Measurements from ENCODE around the gene FAM81B.
"Not testable (repeated sequence)": the region's sequence is repeated elsewhere in the genome, so short reads cannot be mapped to it uniquely, and the experiment has no call there.

Gene FAM81B, protein sequence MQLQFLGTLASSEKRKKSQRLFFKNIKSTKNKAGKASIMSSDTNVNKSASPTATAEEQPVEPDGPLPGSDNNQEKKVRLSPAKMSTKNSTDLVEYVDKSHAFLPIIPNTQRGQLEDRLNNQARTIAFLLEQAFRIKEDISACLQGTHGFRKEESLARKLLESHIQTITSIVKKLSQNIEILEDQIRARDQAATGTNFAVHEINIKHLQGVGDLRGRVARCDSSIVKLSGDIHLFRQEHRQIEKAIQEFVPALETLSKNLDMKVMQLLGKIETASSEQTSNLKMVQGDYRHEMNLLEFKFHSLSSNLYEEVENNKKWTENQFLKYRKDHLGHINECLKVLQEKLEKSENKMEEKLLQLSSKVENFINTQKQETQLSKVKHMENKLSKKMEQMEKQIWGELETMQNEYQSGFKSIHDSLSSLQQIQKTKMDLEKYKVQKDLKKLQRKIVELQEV

DNA sequence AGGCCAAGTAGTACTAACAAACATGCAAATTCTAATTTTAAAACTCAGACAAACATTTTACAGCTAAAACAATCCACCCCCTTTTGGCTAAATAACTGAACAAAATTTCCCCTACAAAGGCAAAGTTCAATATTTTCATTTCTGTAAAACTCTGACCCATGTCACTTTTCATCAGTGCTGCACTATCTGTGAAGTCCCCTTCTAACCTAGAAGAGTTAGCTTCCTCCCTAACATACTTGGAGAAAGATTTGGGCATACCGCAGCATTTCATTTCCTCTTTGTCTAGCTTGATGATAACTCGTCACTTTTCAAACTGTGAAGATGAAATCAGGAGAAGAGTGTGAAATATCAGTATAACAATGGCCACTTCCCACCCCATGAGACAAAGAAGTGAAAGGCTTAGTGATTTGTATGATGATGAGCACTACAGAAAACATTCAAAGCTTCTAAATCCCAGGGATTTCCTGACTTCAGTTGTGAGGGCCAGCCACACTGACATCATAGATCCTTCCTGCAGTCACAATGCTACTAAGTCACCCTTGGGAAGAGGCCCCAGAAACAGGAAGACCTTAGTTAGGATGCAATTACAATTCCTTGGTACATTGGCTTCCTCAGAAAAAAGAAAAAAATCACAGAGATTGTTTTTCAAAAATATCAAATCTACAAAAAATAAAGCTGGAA, at the start of gene FAM81B:
TSS of gene FAM81B (plus strand) at position 555 of the 681 bp plus-strand sequence. CDS start at position 579, 24 bp downstream.
- TF ChIP-seq, protein P1, sequence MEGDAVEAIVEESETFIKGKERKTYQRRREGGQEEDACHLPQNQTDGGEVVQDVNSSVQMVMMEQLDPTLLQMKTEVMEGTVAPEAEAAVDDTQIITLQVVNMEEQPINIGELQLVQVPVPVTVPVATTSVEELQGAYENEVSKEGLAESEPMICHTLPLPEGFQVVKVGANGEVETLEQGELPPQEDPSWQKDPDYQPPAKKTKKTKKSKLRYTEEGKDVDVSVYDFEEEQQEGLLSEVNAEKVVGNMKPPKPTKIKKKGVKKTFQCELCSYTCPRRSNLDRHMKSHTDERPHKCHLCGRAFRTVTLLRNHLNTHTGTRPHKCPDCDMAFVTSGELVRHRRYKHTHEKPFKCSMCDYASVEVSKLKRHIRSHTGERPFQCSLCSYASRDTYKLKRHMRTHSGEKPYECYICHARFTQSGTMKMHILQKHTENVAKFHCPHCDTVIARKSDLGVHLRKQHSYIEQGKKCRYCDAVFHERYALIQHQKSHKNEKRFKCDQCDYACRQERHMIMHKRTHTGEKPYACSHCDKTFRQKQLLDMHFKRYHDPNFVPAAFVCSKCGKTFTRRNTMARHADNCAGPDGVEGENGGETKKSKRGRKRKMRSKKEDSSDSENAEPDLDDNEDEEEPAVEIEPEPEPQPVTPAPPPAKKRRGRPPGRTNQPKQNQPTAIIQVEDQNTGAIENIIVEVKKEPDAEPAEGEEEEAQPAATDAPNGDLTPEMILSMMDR (IDR thresholded peaks at IDR 0.05; ENCODE audit: low read depth, low read length, missing control alignments): no peak
- in situ Hi-C loops (cut with HindIII; ENCODE audit: low sequenced_read_pairs): no loop called here
- DNase-seq (ENCODE audit: low read depth): no peak
- H3K4me3 ChIP-seq (ENCODE audit: low read depth, low read length): no peak within 1 kb of the TSS

DNA sequence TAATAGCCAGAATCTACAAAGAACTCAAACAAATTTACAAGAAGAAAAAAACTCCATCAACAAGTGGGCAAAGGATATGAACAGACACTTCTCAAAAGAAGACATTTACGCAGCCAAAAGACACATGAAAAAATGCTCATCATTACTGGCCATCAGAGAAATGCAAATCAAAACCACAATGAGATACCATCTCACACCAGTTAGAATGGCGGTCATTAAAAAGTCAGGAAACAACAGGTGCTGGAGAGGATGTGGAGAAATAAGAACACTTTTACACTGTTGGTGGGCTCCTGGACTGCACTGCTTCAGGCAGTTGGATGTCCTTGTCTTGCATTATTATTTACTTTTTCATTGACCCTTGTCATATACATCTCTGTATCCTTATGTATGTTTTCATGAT, 49.7 kb upstream of the FAM81B start:
- DNase-seq (ENCODE audit: low read depth); H3K4me3 ChIP-seq (ENCODE audit: low read depth, low read length); in situ Hi-C loops (cut with HindIII; ENCODE audit: low sequenced_read_pairs): not testable (repeated sequence)

DNA sequence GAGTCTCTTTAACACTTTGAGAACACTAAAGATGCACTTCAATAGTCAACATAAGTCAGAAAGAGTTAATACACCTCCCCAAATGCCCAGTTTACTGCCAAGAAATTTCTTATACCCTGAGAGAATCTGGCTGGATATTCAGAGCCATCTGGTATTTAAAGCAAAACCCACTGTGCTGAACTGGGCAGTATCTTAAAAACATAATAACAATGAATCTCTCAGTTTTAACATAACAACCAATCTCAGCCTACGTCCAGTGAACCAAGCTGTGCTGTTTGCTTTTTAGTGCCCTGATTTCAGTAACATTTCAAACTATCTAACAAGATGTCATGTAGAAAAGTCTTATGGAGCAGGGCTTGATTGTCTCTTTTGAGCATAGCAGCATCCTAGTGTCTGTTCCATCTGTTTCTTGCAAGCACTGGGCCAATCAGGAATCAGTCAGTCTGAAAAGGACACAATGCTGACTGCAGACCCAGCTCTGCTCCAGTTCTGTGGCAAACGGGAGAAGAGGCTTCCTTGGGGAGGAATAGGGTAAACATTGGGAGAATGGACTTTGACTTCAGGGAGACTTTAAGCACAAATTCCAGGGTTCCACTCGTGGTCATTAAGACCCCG, 43.6 kb upstream of the FAM81B start:
- TF ChIP-seq, protein P1 (IDR thresholded peaks at IDR 0.05; ENCODE audit: low read depth, low read length, missing control alignments): no peak
- no peak overlapping the region for H3K4me3 ChIP-seq (ENCODE audit: low read depth, low read length)
- DNase-seq (ENCODE audit: low read depth): no peak
- in situ Hi-C loops (cut with HindIII; ENCODE audit: low sequenced_read_pairs): no loop called here

DNA sequence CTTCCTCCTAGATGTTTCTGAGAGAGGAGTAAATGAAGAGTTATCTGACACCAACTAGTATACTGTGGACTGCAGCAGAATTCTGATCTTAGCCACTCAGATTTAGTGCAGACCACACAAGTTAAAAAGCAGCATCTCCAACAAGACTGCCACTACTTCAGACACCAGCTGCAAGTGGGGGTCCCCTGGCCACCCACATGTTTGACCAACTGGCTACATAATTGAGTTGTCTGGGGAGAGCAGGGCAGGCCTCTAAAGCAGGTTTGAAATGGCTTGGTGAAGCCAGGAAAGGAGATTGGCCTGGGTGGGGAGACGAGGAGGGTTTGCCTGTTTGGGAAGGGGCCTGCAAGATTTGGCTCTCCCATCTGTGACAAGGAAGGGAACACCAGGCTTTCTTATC, 40.5 kb upstream of the FAM81B start:
- H3K4me3 ChIP-seq (ENCODE audit: low read depth, low read length): no peak overlapping the region
- no peak for DNase-seq (ENCODE audit: low read depth)
- TF ChIP-seq, protein P1 (IDR thresholded peaks at IDR 0.05; ENCODE audit: low read depth, low read length, missing control alignments): no peak
- in situ Hi-C loops (cut with HindIII; ENCODE audit: low sequenced_read_pairs): no loop called here

DNA sequence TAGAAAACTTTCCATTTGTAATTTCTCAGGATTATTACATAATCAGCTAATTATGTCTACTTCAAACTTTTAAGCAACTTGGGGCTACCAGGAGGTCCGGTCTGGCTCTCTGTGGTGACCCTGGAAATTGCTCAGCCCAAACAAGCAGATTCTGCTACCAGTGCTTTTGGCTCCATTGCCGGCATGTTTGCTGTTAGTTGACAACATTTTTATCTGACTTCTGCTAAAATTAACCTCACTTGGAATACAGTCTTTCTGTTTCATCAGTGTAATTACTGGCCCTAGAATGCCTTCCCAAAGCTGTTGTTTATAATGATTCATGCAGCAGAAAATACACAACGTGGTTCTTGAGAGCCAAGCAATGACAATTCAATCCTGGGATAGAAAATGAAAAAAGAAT, 38.5 kb upstream of the FAM81B start:
- DNase-seq (ENCODE audit: low read depth): no peak
- in situ Hi-C loops (cut with HindIII; ENCODE audit: low sequenced_read_pairs): no loop called here
- TF ChIP-seq, protein P1 (IDR thresholded peaks at IDR 0.05; ENCODE audit: low read depth, low read length, missing control alignments): no peak
- H3K4me3 ChIP-seq (ENCODE audit: low read depth, low read length): no peak overlapping the region

DNA sequence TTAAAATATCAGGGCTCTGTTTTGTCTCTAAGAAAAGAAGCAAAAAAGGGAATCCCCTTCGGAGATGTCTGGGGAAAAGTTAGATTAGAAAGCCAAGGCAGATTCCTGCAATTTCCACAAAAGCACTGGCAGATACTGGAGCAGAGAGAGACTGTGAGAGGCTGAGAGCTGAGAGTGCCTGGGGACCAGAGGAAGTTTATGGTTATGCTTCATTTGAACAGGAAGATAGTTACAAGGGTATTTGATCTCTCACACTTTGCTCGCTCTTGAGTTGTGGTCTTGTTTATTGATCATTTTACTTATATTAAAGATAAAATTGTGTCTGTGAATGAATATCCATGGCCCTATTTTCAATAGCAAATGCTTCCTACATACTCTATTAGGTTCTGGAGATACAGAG, 32.8 kb upstream of the FAM81B start:
- in situ Hi-C loops (cut with HindIII; ENCODE audit: low sequenced_read_pairs): no loop called here
- DNase-seq (ENCODE audit: low read depth): no peak
- no peak overlapping the region for H3K4me3 ChIP-seq (ENCODE audit: low read depth, low read length)
- TF ChIP-seq, protein P1 (IDR thresholded peaks at IDR 0.05; ENCODE audit: low read depth, low read length, missing control alignments): no peak
